HG03060 (cell line): Measurements from ENCODE around the gene DYDC1.
"Not testable (repeated sequence)": the region's sequence is repeated elsewhere in the genome, so short reads cannot be mapped to it uniquely, and the experiment has no call there.

Source experiments
- ATAC-seq: cut with Tn5 transposase; IDR thresholded peaks from one replicate; pipeline ENCODE4 v1.9.1; 2021; ENCODE audit warnings: low read depth, moderate number of reproducible peaks; ENCODE audit not compliant: unreplicated experiment

Gene DYDC1

DNA sequence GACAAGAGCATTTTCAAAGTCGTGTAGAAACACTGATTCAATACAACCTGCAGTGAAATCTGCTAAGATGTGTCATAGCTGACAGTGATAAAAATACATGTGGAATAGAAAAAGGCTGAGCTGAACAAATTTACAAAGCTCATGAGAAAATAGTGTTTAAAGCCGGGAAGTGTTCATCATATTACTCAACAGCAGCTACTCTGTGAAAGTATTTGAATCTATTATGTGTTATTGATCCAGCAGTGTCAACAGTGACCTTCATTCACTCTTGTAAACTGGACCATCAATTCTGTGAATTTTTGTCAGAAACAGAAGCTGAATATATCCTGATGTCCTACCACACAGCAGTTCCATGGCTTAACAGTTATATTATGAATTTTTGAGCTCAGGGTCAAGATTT, 11.6 kb downstream of the DYDC1 start:
- ATAC-seq: no peak

DNA sequence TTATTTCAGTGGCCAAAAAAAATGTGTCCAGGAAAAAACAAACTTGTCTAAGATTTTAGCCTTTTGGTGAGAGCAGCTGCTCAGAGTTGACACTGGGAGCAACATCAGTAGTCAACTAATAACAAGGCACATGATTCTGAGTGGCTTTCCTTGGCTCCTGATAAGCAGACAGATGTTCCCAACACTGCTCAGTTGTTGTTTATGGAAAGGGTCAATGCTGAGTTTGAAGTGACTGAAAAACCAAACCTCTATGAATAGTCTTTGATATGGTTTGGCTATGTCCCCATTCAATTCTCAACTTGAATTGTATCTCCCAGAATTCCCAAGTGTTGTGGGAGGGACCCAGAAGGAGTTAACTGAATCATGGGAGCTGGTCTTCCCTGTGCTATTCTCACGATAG, 12.3 kb downstream of the DYDC1 start:
- ATAC-seq: no peak

DNA sequence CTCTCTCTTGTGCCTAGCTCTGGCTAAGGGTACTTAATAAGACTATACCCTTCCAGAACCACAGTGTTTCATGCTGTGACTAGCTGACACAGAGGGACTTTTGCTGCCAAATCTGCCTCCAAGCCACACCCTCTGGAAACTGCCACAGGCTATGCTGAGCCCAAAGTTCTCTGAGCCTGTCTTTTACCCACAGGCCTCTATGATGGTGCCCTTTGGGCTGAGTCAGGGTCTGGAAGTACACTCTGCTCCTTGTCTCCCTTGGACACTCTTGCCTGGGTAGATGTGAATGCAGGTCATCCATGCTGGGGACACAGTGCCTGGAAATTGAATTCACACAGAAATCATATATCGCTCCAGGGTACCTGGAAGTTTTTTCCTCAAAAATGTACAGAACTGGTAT, 22.6 kb downstream of the DYDC1 start:
- ATAC-seq: no peak

DNA sequence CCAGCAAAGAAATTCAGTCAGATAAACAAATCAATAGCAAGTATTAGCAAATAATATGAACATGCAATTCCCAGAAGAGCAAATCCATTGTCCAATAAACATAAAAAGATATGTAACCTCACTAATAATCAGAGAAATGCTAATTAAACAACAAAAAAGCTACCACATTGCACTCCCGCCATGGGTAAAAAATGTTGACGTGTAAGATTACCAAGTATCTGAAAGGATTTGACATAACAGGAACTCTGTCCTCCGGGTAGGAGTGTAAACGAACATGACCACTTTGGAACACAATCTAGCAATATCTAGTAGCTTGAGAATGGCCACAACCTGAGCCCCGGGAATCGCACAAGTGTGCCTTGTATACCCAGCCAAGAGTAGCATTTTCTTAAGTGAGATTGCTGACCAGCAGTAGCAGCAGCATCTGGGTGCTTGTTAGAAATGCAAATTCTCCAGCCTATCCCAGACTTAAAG, 31.6 kb downstream of the DYDC1 start:
- no peak for ATAC-seq

DNA sequence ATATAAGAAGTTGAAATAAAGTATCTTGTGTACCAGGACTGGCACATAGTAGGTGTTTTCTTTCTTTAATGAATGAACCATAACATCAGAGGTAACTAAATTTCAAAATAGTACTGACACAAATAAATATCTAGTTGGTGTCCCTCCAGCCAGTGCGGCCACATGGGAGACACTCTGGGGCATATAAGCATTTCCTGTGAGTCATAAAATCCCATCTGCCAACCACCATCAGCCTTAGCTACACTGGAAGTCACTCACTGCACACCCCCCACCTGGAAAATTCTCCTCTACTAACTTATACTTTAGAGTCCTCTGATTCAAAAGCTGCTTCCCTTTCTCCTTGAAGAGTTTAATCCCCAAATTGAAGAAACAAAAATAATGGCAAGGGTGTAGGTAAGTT, 32.5 kb downstream of the DYDC1 start:
- no peak for ATAC-seq

DNA sequence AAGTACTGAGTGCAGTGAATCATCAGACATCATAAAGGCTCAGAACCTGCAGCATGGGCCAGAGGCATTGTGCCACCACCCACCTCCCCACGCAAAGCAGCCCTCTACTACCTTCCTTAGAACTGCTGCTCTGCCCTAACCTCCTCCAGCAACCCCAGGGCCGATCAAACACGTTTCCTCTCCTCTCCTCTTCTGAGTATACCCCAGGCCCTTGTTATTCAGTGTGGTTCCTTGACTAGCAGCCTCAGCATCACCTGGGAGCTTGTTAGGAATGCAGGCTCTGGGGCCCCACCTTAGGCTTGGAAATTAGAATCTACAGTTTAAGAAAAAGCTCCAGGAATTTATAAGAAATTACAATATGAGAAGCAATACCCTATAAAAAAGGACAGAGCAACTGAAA, 33.2 kb downstream of the DYDC1 start:
- no peak for ATAC-seq

DNA sequence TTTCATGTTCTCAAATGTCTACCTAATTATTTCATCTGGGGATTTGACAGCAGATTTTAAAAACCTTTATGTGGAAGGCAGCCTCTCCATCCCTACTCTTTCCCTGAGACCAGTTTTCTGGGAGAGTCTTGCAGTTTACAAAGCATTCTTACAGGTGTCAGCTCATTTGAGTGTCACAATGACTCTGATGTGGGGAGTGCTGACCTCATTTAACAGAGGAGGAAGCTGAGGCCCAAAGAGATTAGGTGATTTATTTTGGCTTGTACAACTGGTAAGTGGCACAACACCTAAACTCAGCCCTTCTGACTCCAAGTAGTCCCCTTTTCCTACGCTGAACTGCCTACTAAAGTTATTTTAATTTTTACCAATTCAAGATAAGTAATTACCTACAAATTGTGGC, 33.8 kb downstream of the DYDC1 start:
- ATAC-seq: no peak

DNA sequence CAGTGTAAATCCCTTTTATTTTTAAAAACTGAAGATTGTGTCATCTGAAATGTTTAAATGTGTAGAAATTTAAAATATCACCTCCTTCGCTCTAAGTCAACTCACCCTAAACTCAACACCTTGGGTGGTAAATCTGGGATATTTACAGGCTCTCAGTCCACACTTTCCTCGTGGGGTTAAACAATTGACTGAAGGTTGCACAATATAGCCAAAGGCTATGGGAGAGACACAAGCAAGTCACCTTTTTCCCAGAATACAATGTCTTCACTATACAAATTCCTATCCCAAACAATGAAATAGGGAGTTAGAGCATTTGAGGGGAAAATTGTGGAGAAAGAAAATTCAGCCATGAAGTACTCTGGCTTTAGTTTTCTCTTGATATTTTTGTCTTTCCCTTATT, 34.4 kb downstream of the DYDC1 start:
- ATAC-seq: no peak

DNA sequence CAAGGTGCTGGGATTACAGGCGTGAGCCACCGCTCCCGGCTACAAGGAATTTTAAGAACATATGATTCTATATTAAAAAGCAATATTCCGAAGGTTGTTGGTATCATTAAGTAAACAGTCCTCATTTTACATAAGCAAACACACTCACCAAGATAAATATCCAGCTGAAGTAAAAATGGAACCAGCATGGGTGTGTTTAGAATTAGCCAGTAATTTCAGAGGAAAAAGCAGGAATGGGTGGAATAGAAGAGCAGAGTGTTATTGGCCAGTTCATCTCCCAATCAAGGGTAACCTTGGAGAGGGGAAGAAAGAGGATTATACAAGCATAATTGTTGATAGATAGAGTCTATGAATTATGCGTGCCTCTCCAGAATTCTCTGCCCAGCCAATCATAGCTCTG, 35.4 kb downstream of the DYDC1 start:
- ATAC-seq: no peak

DNA sequence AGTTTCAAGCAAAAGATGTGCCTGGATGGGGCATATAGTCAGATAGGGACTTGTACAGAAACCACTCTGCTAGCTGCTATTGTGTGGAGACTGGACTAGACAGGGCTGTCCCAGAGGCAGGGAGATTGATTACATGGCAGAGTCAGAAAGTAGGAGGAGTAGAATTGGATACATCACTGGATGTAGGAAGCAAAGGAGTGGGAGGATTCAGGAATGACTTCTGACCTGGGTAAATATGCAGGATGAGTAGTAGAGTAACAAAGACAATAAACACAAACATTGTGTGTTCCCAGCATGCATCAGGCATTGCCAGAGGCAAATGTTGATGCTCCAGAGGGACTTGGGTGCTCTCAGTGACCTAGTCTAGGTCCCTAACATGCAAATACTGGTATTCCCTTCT, 36.2 kb downstream of the DYDC1 start:
- no peak for ATAC-seq

DNA sequence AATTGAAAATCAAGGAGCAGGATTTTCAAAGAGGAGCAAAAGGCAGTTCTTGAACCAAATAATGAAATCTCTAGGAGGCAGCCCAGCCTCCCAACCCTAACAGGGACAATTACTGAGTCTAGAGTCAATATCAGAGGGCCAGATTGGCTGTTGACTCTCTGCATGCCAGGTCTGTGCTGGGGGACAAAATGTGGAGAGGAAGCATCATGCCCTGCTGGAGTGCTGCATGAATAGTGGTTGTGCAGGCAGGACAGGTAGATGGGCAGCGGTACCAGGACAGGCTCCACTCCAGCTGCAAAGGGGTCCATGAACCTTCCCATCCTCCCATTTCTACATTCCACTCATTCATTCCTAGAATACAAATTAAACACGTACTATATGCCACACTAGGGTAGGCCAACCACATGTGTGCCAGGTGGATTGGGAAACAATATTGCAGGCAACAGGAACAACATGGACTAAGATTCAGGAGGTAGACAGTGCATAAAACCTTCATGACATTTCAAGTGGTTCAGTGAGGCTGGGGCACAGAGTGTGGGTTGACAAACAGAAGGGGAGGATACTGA, 36.7 kb downstream of the DYDC1 start:
- no peak for ATAC-seq

DNA sequence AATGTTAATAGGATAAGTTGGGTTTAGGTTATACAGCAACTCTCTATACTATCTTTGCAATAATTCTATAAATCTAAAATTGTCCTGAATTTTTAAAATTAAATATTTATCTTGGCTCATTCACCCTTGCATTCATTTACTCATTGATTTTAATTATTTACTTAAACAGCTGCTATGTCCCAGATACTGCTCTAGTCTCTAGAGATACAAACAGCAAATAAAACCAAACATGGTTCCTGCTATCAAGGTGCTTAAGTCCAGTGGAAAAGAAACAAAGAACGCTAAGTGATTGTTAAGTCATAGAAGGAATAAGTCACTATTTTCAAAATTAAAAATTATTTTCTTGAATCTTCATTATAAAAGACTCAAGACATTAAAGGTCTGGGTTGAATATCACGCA, 37.2 kb downstream of the DYDC1 start:
- no peak for ATAC-seq

DNA sequence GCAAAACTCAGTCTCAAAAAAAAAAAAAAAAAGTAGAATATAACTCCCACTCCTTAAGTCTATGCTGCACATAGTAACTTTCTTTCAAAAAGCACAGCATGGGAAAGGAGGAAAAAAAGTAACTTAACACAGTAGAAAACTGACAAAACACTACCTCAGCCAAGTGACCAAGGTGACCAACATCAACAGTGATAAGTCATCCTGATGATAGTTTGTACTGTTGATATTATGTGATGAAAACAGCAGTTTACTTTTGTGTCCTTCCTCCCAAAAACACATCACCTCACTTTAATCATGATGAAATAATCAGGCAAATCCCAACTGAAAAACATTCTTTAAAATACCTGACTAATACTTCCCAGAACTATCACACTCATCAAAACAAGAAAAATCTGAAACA, 37.8 kb downstream of the DYDC1 start:
- no peak for ATAC-seq

DNA sequence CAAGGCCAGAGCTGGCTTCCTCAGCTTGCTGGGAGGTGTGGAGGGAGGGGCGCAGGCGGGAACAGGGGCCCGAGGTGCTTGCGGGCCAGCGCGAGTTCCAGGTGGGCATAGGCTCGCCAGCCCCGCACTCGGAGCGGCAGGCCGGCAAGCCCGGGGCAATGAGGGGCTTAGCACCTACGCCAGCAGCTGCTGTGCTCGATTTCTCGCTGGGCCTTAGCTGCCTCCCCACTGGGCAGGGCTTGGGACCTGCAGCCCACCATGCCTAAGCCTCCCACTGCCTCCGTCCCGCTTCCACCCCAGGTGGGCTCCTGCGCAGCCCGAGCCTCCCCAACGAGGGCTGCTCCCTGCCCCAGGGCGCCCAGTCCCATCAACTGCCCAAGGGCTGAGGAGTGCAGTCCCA, 41.2 kb downstream of the DYDC1 start:
- ATAC-seq: no peak

DNA sequence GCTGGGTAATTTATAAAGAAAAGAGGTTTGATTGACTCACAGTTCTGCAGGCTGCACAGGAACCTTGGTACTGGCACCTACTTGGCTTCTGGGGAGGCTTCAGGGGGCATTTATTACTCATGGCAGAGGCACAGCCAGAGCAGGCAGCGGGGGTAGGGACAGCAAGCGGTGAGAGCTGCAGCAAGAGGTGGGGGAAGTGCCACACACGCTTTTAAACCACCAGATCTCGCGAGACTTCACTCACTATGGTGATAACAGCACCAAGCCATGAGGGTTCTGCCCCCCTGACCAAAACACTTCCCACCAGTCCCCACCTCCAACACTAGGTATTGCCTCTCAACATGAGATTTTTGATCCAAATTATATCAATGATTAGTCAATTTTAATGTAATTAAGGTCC, 43.0 kb downstream of the DYDC1 start:
- no peak for ATAC-seq

DNA sequence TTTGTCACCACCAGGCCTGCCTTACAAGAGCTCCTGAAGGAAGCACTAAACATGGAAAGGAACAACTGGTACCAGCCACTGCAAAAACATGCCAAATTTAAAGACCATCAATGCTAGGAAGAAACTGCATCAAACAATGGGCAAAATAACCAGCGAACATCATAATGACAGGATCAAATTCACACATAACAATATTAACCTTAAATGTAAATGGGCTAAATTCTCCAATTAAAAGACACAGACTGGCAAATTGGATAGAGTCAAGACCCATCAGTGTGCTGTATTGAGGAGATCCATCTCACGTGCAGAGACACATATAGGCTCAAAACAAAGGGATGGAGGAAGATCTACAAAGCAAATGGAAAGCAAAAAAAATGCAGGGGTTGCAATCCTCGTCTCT, 50.6 kb downstream of the DYDC1 start:
- not testable (repeated sequence) for ATAC-seq

DNA sequence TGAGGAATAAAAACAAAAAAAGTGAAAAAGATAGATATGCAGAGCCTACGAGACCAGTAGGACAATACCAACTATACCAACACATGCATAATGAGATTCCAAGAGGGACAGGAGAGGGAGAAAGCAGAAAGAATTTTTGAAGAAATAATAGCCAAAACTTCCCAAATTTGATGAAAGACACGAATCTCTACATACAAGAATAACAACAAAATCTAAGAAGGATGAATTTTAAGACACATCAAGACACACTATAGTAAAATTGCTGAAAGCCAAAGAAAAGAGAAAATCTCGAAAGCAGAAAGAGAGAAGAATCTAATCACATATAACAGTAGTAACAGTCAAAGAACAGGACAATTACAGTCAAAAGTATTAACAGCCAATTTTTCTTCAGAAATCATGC, 59.6 kb downstream of the DYDC1 start:
- ATAC-seq: no peak

DNA sequence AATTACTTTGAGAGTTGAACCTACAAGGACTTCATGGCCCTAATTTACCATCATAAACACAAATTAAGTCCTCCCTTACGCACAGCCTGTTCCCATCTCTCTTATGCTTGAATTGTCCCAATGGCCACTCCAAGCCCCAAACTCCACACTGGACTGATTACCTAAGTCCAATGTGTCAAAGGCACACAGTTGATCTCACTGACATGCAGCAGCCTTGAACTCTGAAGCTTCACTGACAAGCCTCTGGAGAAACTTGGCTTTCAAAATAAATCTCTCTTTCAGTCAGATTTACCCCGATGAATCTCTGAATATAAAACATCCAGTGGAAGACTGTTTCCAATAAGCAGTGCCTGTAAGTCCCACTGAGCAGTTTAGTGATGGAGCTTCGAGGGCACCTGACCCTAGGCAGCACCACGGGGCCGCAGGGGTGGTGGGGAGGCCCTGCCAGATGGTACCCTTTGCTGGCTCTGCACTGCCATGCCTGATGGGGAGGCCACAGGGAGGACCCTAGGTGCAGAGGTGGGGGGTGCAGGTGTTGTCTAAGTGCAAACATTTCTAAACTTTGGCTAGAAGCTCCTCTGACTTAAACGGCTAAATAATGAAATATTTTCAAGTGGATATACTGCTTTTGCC, 63.8 kb downstream of the DYDC1 start:
- no peak for ATAC-seq

DNA sequence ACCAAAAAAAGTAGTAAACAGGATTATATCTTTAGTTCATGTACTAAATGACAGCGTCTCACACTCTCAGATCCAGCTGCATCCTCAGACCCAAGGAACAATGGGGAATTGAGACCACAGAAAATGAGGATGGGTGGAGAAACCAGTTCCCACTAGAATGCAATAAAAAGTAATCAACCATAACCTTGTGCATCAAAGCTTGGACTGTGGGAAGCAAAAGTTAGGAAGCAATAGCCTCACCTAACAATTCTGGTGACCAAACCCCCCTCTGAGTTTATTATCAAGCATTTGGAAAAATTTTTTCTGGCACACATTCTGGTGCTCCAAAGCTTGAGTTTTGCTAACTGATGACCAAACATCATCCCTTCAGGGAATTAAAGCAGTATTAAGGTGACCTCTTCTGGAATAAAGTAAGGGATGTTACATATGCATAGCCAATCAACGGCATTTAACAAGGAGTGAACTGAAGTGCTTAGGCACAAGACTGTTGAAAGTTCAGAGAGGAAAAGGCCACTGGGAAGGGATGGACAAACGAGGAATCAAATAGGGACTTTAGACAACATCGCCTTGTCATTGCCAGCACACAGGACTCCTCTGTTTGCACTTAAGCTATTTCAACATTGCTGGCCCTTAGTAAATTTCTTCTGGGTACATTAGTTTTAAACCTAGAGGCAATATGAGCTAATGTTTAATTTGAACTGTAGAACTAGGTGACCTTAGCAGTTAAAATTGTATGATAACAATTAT, 65.9 kb downstream of the DYDC1 start:
- no peak for ATAC-seq

DNA sequence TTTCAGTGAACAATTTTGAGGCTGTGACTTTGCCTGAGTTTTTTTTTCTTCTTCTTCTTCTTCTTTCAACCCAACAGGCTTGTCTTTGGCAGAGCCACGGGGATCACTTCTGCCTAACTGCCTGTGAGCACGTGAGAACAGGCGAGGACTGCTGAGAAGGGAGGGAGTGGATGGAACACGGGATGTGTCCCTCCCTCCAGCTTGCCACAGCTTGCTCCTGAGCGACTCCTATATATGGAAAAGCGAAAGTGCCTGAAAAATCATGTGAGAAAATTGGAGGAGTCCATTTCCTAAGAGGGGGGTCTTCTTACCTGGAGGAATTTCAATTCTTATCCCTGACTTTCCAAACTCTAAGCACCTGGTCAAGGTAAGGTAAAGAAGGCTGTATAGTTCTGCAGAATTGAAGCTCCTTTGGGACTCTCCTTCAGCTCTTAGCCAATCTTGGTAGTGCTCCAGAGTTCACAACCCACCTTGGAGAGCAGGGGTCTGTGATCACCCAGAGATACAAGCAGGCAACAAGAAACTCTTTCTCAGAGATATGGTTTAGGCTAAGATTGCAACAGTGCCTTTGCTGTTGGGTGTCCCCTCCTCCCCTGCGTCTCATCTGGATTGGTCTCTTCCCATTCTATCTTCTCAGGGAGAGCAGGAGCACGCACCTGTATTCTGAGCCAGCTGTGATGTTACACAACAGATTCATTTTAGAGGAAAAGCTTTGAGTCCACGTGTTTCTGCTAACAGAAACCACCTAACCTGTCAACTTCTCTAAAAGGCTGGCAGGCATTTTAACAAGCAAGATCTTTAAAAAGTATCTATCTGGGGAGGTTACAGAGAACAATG, 66.9 kb downstream of the DYDC1 start, which contains the start of gene MAT1A:
Gene MAT1A (minus strand): TSS at position 208 of the 837 bp plus-strand sequence. CDS start 235 bp downstream, outside the sequence.
- ATAC-seq: no peak

DNA sequence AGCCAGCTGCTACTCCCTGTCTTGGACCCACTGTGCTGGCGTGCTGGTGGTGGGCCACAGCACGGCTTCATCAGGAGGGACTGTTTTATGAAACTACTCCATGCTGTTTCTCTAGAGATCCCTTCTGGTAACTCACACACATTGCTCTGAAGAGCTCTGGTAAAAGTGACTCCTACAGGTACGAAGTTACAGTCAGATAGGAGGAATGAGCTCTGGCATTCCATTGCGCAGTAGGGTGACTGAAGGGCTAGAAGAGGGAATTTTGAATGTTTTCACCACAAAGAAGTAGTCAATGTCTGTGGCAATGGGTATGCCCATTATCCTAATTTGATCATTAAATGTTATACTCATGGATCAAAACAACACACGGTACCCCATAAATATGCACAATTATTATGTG, 67.7 kb downstream of the DYDC1 start:
- no peak for ATAC-seq
